ENCODE measurements around the gene SLC5A10.

SLC5A10 gene

GRCh38 chr17:18910326-18910725 is 41.6 kb upstream of the SLC5A10 start:
- no peak overlapping the region for H2AFZ ChIP-seq (ENCODE audit: low read depth, low read length)
- DNase-seq: no peak
- no peak for TF ChIP-seq EZH2 (IDR thresholded peaks at IDR 0.05; ENCODE audit: borderline replicate concordance, low read depth, low read length, severe bottlenecking)
- TF ChIP-seq CTCF (IDR thresholded peaks at IDR 0.05; ENCODE audit: borderline replicate concordance, extremely low read depth, low read length, poor library complexity, severe bottlenecking): no peak
- no peak overlapping the region for H3K4me2 ChIP-seq (ENCODE audit: insufficient read depth, low read length)
- H3K4me3 ChIP-seq (ENCODE audit: low read depth in 1 of 2, low read length in 2 of 2): no peak overlapping the region
- no peaks in the 10 kb centered on the region for H3K27me3 ChIP-seq (ENCODE audit: insufficient read depth, low read length, poor library complexity)
- no peak overlapping the region for H3K27ac ChIP-seq (ENCODE audit: low read length)
- no peaks in the 10 kb centered on the region for H3K4me1 ChIP-seq (ENCODE audit: insufficient read depth, low read length)
- no peaks in the 10 kb centered on the region for H4K20me1 ChIP-seq (ENCODE audit: insufficient read depth, low read length)
- no peaks in the 10 kb centered on the region for H3K9me3 ChIP-seq (ENCODE audit: insufficient read depth, low read length, severe bottlenecking)
- no peak for ATAC-seq (ENCODE audit: insufficient read depth, low read depth)
- H3K9ac ChIP-seq (ENCODE audit: low read depth, low read length): no peak overlapping the region
- peaks cover 49% of the 10 kb centered on the region for H3K36me3 ChIP-seq (ENCODE audit: insufficient read depth, low read length)
- H3K79me2 ChIP-seq (ENCODE audit: insufficient read depth, low read length): no peaks in the 10 kb centered on the region

DNA sequence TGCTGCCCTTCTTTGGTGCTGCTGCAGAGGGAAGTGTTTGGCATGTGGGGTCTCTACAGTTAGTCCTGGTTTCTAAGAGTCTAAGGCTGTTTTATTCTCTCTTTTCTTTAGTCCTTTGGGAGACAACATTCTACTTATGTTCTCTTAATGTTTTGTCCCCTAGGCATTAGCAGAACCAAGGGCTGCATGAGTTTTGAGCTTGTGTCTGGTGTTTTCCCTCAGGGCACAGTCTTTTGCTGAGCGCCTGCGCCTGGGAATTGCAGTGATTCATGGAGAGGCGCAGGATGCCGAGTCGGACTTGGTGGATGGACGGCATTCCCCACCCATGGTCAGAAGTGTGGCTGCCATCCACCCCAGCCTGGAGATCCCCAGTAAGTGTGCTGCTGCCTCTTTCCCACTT is 41.1 kb upstream of the SLC5A10 start:
- no peak overlapping the region for H3K4me3 ChIP-seq (ENCODE audit: low read depth in 1 of 2, low read length in 2 of 2)

GRCh38 chr17:18916816-18917500 is 35.0 kb upstream of the SLC5A10 start:
- 0 out of 2 replicates have a peak, but pooled peaks cover under 1% of the 10 kb centered on the region for H3K79me2 ChIP-seq (ENCODE audit: insufficient read depth, low read length)
- DNase-seq (no peak), ATAC-seq (ENCODE audit: insufficient read depth, low read depth) (no peak)
- peaks cover 3% of the 10 kb centered on the region; the same call in 1 of the 2 replicates for H4K20me1 ChIP-seq (ENCODE audit: insufficient read depth, low read length)
- TF ChIP-seq EZH2 (IDR thresholded peaks at IDR 0.05; ENCODE audit: borderline replicate concordance, low read depth, low read length, severe bottlenecking) (no peak), CTCF (IDR thresholded peaks at IDR 0.05; ENCODE audit: borderline replicate concordance, extremely low read depth, low read length, poor library complexity, severe bottlenecking) (no peak)
- no peak overlapping the region for H3K4me2 ChIP-seq (ENCODE audit: insufficient read depth, low read length)
- no peak overlapping the region for H3K27ac ChIP-seq (ENCODE audit: low read length)
- no peak overlapping the region for H3K9ac ChIP-seq (ENCODE audit: low read depth, low read length)
- no peaks in the 10 kb centered on the region for H3K27me3 ChIP-seq (ENCODE audit: insufficient read depth, low read length, poor library complexity)
- no peaks in the 10 kb centered on the region for H3K4me1 ChIP-seq (ENCODE audit: insufficient read depth, low read length)
- H3K9me3 ChIP-seq (ENCODE audit: insufficient read depth, low read length, severe bottlenecking): no peaks in the 10 kb centered on the region
- H2AFZ ChIP-seq (ENCODE audit: low read depth, low read length): no peak overlapping the region
- H3K4me3 ChIP-seq (ENCODE audit: low read depth in 1 of 2, low read length in 2 of 2): no peak overlapping the region
- H3K36me3 ChIP-seq (ENCODE audit: insufficient read depth, low read length): peaks cover 43% of the 10 kb centered on the region

More for the DNA sequence above, 41.1 kb upstream of the SLC5A10 start:
- Histone ChIP-seq H2AFZ (ENCODE audit: low read depth, low read length) (no peak overlapping the region), H3K79me2 (ENCODE audit: insufficient read depth, low read length) (no peaks in the 10 kb centered on the region), H3K4me2 (ENCODE audit: insufficient read depth, low read length) (no peak overlapping the region), H3K9ac (ENCODE audit: low read depth, low read length) (no peak overlapping the region), H3K27me3 (ENCODE audit: insufficient read depth, low read length, poor library complexity) (no peaks in the 10 kb centered on the region), H3K9me3 (ENCODE audit: insufficient read depth, low read length, severe bottlenecking) (no peaks in the 10 kb centered on the region), H3K27ac (ENCODE audit: low read length) (no peak overlapping the region), H3K36me3 (ENCODE audit: insufficient read depth, low read length) (peaks cover 51% of the 10 kb centered on the region), H4K20me1 (ENCODE audit: insufficient read depth, low read length) (no peaks in the 10 kb centered on the region), H3K4me1 (ENCODE audit: insufficient read depth, low read length) (no peaks in the 10 kb centered on the region)
- TF ChIP-seq EZH2 (IDR thresholded peaks at IDR 0.05; ENCODE audit: borderline replicate concordance, low read depth, low read length, severe bottlenecking) (no peak), CTCF (IDR thresholded peaks at IDR 0.05; ENCODE audit: borderline replicate concordance, extremely low read depth, low read length, poor library complexity, severe bottlenecking) (no peak)
- ATAC-seq (ENCODE audit: insufficient read depth, low read depth) (no peak), DNase-seq (no peak)

All from DND-41 (cell line).